Measurements from ENCODE around the gene INPP5E. TPM values are rescaled to one million over a fixed set of nuclear protein-coding genes. Genes with fewer than 3 reads are reported as not detected.

The INPP5E gene
- total RNA-seq, 2 experiments from 2014 or later: 17.2 to 19.4 TPM

DNA sequence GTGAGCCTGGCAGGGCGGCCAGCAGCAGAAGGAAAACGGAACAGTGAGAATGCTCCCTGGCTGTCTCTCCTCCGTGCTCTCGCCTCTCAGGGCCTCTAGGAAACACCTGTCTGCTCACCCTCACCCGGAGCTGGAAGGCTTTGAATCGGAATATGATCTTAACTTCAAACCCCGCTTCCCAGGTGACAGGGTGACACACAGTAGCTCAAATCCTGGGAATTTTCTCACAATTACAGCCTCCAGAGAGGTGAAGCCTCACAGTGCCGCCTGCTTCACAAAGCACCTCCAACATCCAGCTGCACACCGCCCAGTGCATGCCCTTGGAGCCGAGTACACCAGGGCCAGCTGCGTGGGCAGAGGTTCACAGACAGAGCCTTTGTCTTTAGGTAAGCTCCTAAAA, 30.7 kb upstream of the INPP5E start:
- no peak overlapping the region for H3K27ac Mint-ChIP-seq
- Histone ChIP-seq H3K4me3 (ENCODE audit: low read length) (no peak overlapping the region), H3K36me3 (ENCODE audit: insufficient read depth, low read length) (peaks cover 99% of the 10 kb centered on the region), H3K27ac (ENCODE audit: low read depth in 1 of 2, low read length in 2 of 2) (no peak overlapping the region), H3K27me3 (ENCODE audit: control insufficient read depth in 1 of 2, insufficient read depth in 2 of 2, low read length in 2 of 2) (no peaks in the 10 kb centered on the region), H3K4me1 (ENCODE audit: insufficient read depth, low read length) (peaks cover 5% of the 10 kb centered on the region), H3K9me3 (ENCODE audit: control insufficient read depth in 1 of 2, insufficient read depth in 1 of 2, low read length in 2 of 2) (no peaks in the 10 kb centered on the region)
- peaks cover 92% of the 10 kb centered on the region for H3K36me3 Mint-ChIP-seq (ENCODE audit: low read depth)
- TF ChIP-seq, protein P1, sequence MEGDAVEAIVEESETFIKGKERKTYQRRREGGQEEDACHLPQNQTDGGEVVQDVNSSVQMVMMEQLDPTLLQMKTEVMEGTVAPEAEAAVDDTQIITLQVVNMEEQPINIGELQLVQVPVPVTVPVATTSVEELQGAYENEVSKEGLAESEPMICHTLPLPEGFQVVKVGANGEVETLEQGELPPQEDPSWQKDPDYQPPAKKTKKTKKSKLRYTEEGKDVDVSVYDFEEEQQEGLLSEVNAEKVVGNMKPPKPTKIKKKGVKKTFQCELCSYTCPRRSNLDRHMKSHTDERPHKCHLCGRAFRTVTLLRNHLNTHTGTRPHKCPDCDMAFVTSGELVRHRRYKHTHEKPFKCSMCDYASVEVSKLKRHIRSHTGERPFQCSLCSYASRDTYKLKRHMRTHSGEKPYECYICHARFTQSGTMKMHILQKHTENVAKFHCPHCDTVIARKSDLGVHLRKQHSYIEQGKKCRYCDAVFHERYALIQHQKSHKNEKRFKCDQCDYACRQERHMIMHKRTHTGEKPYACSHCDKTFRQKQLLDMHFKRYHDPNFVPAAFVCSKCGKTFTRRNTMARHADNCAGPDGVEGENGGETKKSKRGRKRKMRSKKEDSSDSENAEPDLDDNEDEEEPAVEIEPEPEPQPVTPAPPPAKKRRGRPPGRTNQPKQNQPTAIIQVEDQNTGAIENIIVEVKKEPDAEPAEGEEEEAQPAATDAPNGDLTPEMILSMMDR (IDR thresholded peaks at IDR 0.05): no peak
- ChIA-PET CTCF (no interaction called here), POLR2A (no interaction called here)
- DNase-seq (no peak), ATAC-seq (ENCODE audit: poor library complexity) (no peak)
- intact Hi-C loops (cut with DNase I, micrococcal nuclease): no loop called here
- no peaks in the 10 kb centered on the region for H3K9me3 Mint-ChIP-seq
- no peaks in the 10 kb centered on the region for H3K27me3 Mint-ChIP-seq
- H3K4me3 Mint-ChIP-seq: no peak overlapping the region
- H3K4me1 Mint-ChIP-seq (ENCODE audit: low read depth): no peaks in the 10 kb centered on the region

DNA sequence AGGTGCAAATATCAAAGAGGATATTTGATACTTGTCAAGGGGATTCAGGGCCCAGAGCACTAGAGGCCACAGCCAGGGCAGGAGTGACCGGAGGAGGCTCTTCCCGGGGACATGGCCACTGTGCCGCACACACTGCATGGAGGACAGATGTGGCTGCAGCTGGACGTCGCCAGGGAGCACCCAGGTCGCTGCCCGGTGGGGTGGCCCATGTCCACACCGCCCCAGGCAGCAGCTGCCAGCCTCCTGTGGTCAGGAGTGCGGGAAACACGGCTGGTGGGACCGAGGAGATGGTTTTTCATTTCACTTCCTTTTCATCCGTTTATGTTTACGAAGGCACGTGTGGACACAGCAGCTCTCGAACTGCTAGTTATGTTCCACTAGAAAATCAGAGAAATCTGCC, 28.1 kb upstream of the INPP5E start:
- no peak overlapping the region for H3K4me3 ChIP-seq (ENCODE audit: low read length)

DNA sequence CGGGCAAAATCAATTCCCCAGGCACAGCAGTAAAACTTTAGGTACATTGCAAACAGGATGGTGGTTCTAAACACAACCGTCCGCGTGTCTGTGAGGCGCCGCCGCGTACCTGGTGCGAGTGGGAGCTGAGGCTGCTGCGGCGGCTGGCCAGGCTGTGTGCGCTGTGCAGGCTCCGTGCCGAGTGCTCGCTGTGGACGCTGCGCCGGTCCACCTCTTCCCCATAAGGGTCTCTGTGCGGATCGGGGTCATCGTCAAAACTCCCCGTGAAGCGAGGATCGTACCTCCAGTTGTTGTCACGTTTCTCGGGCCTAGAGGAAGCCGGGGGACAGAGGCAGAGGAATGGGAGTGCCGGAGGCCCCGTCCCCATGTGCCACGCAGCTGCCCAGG, 26.5 kb upstream of the INPP5E start:
- no peaks in the 10 kb centered on the region for H3K27me3 ChIP-seq (ENCODE audit: control insufficient read depth in 1 of 2, insufficient read depth in 2 of 2, low read length in 2 of 2)
- no peak overlapping the region for H3K4me3 Mint-ChIP-seq
- H3K9me3 Mint-ChIP-seq: no peaks in the 10 kb centered on the region
- peaks cover 94% of the 10 kb centered on the region for H3K36me3 Mint-ChIP-seq (ENCODE audit: low read depth)
- H3K4me1 ChIP-seq (ENCODE audit: insufficient read depth, low read length): peaks cover 2% of the 10 kb centered on the region
- H3K27ac ChIP-seq (ENCODE audit: low read depth in 1 of 2, low read length in 2 of 2): no peak overlapping the region
- CTCF ChIA-PET: no interaction called here
- no peak overlapping the region for H3K4me3 ChIP-seq (ENCODE audit: low read length)
- H3K9me3 ChIP-seq (ENCODE audit: control insufficient read depth in 1 of 2, insufficient read depth in 1 of 2, low read length in 2 of 2): no peaks in the 10 kb centered on the region
- POLR2A ChIA-PET: no interaction called here
- DNase-seq (no peak), ATAC-seq (ENCODE audit: poor library complexity) (no peak)
- H3K4me1 Mint-ChIP-seq (ENCODE audit: low read depth): no peaks in the 10 kb centered on the region
- intact Hi-C loops (cut with DNase I, micrococcal nuclease): no loop called here
- H3K36me3 ChIP-seq (ENCODE audit: insufficient read depth, low read length): peaks cover 99% of the 10 kb centered on the region
- no peak overlapping the region for H3K27ac Mint-ChIP-seq
- TF ChIP-seq, protein P1 (IDR thresholded peaks at IDR 0.05): no peak
- H3K27me3 Mint-ChIP-seq: no peaks in the 10 kb centered on the region

More for the DNA sequence above, 28.1 kb upstream of the INPP5E start:
- ChIA-PET CTCF (no interaction called here), POLR2A (no interaction called here)
- Histone ChIP-seq H3K4me1 (ENCODE audit: insufficient read depth, low read length) (peaks cover 2% of the 10 kb centered on the region), H3K27ac (ENCODE audit: low read depth in 1 of 2, low read length in 2 of 2) (no peak overlapping the region), H3K9me3 (ENCODE audit: control insufficient read depth in 1 of 2, insufficient read depth in 1 of 2, low read length in 2 of 2) (no peaks in the 10 kb centered on the region), H3K27me3 (ENCODE audit: control insufficient read depth in 1 of 2, insufficient read depth in 2 of 2, low read length in 2 of 2) (no peaks in the 10 kb centered on the region), H3K36me3 (ENCODE audit: insufficient read depth, low read length) (peaks cover 99% of the 10 kb centered on the region)
- Mint-ChIP-seq H3K27ac (no peak overlapping the region), H3K9me3 (no peaks in the 10 kb centered on the region), H3K4me1 (ENCODE audit: low read depth) (no peaks in the 10 kb centered on the region), H3K36me3 (ENCODE audit: low read depth) (peaks cover 94% of the 10 kb centered on the region), H3K4me3 (no peak overlapping the region), H3K27me3 (no peaks in the 10 kb centered on the region)
- TF ChIP-seq, protein P1 (IDR thresholded peaks at IDR 0.05): no peak
- intact Hi-C loops (cut with DNase I, micrococcal nuclease): no loop called here
- ATAC-seq (ENCODE audit: poor library complexity) (no peak), DNase-seq (no peak)
